HG02885 (cell line): Measurements from ENCODE around the gene GCSAM.

Experiments used
- ATAC-seq: cut with Tn5 transposase; IDR thresholded peaks from one replicate; pipeline ENCODE4 v1.9.1; 2021; ENCODE audit warnings: mild to moderate bottlenecking; ENCODE audit not compliant: unreplicated experiment, poor library complexity

The GCSAM gene

DNA sequence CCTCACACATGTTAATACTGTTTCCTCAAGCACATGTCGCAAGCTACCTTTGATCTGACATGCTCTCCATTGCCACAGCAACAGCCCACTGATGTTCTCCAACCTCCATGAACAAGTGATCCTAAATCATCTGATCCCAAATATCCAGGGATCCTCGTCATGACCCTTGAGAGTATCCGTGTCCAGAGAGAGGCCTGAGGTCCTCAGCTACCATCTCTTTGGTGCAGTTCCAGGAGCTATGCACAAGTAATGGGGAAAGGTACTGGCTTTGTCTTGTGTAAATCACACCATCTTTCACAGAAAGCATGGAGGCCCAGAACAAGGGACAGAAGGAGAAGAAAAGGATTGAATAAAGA lies 2.4 kb downstream of the GCSAM start:
- ATAC-seq, result no peak

- no peak for ATAC-seq
Observed at GRCh38 chr3:112129925-112130637, 3.0 kb downstream of the GCSAM start.

- ATAC-seq, result peak; percentile 51
Observed at GRCh38 chr3:112128843-112129727, 4.0 kb downstream of the GCSAM start.

- peak; percentile 18 for ATAC-seq
Observed at GRCh38 chr3:112127522-112128494, 5.2 kb downstream of the GCSAM start.

DNA sequence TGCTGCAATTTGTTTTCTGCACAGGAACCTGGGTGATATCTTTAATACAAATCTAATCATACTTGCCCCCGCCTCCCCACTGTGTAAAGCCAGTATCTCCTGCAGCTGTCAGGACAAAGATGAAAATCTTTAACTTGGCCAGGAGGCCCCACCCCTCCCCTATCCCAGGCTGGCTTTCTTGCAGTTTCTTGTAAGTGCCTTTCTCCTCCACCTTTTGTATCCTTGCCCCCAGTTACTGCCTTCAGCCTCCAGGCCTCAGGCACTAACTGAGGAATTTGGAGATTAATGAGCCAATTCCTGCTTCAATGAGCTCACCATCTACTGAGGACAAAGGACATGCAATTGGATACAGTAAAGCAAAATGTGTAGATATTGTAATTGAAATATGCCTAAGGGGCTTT lies 6.5 kb downstream of the GCSAM start:
- no peak for ATAC-seq

DNA sequence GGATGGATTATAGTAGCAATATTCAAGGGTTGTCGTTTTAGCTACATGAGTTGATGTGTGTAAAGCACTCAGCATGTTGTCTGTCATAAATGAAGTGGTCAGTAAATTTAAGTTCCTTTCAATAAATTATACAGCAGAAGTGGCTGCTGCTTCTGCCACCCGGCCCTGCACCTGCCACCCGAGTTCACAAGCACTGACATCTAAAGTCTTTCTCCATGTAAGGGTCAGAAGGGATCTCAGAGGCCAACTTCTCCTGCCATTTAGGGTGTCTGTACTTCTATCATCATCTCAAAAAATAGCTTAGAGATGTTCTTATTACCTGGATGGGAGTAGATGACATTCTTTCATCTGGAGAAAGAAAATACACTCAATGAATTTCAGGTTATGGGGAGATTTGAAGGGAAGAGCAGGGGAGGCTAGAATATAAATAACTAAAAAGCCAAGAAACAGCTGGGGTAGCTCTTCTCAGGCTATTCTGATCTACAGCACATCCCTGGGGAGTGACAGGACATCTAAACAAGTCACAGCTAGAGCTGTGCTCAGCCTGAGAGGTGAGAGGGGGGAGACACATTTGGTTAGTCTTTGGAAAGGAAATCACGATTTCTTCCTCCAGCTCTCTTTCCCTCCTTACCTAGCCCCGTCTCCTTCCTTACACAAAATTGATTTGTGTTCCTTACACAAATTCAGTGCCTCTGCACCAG lies 8.0 kb downstream of the GCSAM start:
- ATAC-seq, result no peak

- no peak for ATAC-seq
Observed at GRCh38 chr3:112123548-112123947, 9.5 kb downstream of the GCSAM start.

DNA sequence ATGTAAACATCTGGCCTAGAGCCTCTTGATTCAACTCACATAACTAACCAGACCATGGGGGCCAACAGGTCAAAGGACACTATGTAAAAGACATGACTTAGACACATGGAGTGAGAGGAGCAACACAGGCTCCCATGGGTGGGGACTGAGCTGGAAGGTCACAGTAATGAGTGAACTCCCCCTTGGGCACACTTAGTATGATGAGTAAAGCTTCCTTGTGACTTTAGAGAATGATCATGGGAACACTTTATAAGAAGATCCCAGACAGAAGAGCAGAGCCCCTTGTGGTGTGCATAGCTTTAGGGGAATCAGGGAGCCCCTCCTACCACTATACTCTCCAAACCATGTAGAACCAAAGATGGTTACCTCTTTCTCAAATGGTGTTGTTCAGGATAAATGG lies 10.2 kb downstream of the GCSAM start:
- no peak for ATAC-seq

GRCh38 chr3:112121577-112122547 lies 11.2 kb downstream of the GCSAM start:
- no peak for ATAC-seq

GRCh38 chr3:112119962-112120836 lies 12.8 kb downstream of the GCSAM start:
- ATAC-seq, result peak; percentile 30

GRCh38 chr3:112117841-112118571 lies 15.0 kb downstream of the GCSAM start:
- peak; percentile 30 for ATAC-seq

DNA sequence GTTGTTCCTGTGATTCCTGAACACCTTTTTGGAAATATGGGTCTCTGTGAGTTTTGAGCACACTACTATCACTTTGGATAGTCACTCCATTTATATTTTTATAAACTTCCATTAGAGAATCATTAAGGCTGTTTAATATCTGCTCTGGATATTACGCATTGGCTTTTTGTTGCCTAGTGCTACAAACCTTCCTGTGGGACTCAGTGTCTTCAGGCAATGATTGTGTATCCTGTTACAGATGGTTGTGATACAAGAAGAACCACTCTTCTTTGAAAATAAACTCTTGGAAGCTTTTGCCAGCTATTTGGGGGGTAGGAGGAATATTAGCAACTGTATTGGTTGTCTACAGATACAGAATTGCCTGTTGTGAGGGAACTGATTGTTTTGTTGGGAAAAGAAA lies 15.6 kb downstream of the GCSAM start:
- ATAC-seq, result no peak

GRCh38 chr3:112116748-112117186 lies 16.3 kb downstream of the GCSAM start:
- no peak for ATAC-seq

DNA sequence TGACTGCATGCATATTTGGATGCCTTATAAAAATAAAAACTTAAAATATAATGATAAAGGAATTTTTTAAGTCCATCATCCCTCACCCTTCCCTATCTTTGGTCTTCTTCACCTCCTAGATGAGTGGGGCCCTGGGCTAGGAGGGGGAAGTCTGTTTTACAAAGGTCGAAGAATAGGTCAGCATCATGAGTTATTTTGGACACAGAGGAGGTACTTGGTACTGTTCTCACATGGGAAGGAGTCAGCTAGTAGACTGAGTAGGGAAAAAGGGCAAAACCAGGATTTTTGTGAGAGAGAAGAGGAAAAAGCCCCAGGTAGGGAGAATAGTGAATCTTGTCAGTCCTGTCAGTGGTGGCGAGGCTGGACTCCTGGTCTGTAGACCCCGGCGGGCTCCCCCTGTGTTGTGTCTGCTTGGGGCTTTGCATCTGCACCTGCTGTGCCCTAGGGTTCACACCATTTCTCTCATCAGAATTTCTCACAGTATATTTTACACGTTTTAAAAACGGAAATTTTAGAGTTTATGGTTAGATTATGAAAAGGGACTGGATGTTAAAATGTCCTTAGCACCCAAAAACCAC lies 17.2 kb downstream of the GCSAM start:
- no peak for ATAC-seq

- peak; percentile 44 for ATAC-seq
Observed at GRCh38 chr3:112115161-112115739, 17.8 kb downstream of the GCSAM start.

DNA sequence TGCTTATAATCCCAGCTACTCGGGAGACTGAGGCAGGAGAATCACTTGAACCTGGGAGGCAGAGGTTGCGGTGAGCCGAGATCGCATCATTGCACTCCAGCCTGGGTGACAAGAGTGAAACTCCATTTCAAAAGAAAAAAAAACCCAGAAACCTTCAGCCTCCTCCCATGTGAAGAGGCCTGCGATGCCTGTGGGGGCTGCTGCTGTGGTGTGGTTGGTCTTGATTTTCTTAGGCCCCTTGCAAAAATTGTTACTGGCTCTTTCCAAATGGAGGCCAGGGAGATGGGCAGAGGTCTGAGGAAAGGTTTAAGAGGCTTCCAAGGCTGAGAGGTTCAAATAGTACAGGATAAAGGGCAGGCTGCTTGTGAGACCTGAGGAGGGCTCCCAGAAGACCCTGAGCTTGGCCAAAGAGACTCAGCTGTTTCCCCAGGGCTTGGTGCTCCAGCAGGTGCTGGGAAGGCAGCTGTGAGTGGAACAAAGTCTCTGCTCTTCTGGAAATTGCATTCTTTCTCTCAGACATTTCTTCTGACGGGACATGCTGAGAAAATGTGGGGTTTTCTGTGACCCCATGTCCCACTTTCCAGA lies 18.4 kb downstream of the GCSAM start:
- peak; percentile 19 for ATAC-seq
